Mucosa of stomach (tissue), 1 donor: ENCODE results near the gene MOGAT2.

Source experiments
- H3K27me3 ChIP-seq: one replicate; pipeline ENCODE4 v1.7.0; 2013; ENCODE audit warnings: mild to moderate bottlenecking, low read length; ENCODE audit not compliant: control insufficient read depth, insufficient read depth
- H3K36me3 ChIP-seq: one replicate; pipeline ENCODE4 v1.7.0; 2013; ENCODE audit warnings: low read length; ENCODE audit not compliant: control insufficient read depth, insufficient read depth
- H3K4me1 ChIP-seq: one replicate; pipeline ENCODE4 v1.7.0; 2013; ENCODE audit warnings: mild to moderate bottlenecking, low read length; ENCODE audit not compliant: control insufficient read depth, insufficient read depth
- H3K4me3 ChIP-seq: one replicate; pipeline ENCODE4 v1.7.0; 2013; ENCODE audit warnings: low read length
- H3K9ac ChIP-seq: one replicate; pipeline ENCODE4 v1.7.0; 2013; ENCODE audit warnings: mild to moderate bottlenecking, low read length, moderate library complexity
- H3K9me3 ChIP-seq: one replicate; pipeline ENCODE4 v1.7.0; 2013; ENCODE audit warnings: mild to moderate bottlenecking, low read length, moderate library complexity; ENCODE audit not compliant: control insufficient read depth
- donor health status: Pancreatic carcinoma.

MOGAT2 gene

GRCh38 chr11:75777461-75778110, 59.9 kb downstream of the MOGAT2 start:
- Histone ChIP-seq H3K9ac (no peak overlapping the region), H3K36me3 (no peaks in the 10 kb centered on the region), H3K4me1 (peaks cover 1% of the 10 kb centered on the region), H3K4me3 (no peak overlapping the region), H3K9me3 (no peaks in the 10 kb centered on the region), H3K27me3 (no peaks in the 10 kb centered on the region)

- Histone ChIP-seq H3K9ac (no peak overlapping the region), H3K4me1 (peaks cover 15% of the 10 kb centered on the region), H3K36me3 (no peaks in the 10 kb centered on the region)
Observed at GRCh38 chr11:75778962-75779361, 61.3 kb downstream of the MOGAT2 start.

DNA sequence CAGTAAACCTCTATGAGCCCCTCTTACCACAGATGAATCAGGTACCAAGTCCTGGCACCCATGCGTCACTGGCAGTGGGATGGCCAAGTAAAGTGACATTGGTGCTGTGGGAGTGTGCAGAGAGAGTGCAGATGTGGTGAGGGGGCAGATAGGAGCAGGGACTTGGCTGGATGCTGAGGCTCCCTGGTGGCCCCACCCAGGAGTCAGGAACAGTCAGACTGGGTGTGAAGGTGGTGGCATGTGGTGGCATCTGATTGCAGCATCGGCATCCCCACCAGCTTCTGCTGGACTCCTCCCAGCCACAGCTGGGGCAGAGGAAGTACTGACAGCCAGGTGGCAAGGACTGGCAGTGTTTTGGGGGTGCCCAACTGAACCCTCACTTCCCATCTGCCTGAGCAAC, 62.3 kb downstream of the MOGAT2 start:
- Histone ChIP-seq H3K36me3 (no peaks in the 10 kb centered on the region), H3K4me3 (no peak overlapping the region), H3K27me3 (no peaks in the 10 kb centered on the region), H3K9ac (no peak overlapping the region), H3K9me3 (no peaks in the 10 kb centered on the region), H3K4me1 (peaks cover 24% of the 10 kb centered on the region)

More at GRCh38 chr11:75778962-75779361, 61.3 kb downstream of the MOGAT2 start:
- no peaks in the 10 kb centered on the region for H3K27me3 ChIP-seq
- H3K9me3 ChIP-seq: no peaks in the 10 kb centered on the region
- H3K4me3 ChIP-seq: no peak overlapping the region

DNA sequence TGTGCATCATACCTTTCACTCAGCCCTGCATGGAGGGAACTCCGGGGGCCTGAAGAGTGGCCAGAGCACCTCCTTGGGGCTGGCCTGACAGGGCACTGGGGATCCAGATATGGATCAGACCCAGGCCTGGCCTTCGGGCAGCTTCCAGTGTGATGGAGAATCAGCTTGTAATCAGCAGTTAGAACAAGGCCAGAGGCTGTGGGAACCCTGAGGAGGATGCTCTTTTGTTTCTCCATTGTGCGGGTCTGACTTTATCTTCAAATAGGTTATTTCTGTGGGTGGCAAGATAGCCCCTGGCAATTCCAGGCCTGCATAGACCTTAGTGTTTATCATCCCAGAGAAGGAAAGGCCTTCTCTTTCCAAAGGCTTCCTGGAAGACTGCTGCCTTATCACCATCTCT, 63.2 kb downstream of the MOGAT2 start:
- H3K4me3 ChIP-seq: no peak overlapping the region
- H3K27me3 ChIP-seq: no peaks in the 10 kb centered on the region
- no peaks in the 10 kb centered on the region for H3K36me3 ChIP-seq
- no peaks in the 10 kb centered on the region for H3K9me3 ChIP-seq
- H3K4me1 ChIP-seq: peaks cover 34% of the 10 kb centered on the region
- H3K9ac ChIP-seq: no peak overlapping the region

- H3K27me3 ChIP-seq: no peaks in the 10 kb centered on the region
- no peak overlapping the region for H3K9ac ChIP-seq
- peaks cover 38% of the 10 kb centered on the region for H3K4me1 ChIP-seq
- H3K36me3 ChIP-seq: no peaks in the 10 kb centered on the region
- no peak overlapping the region for H3K4me3 ChIP-seq
- no peaks in the 10 kb centered on the region for H3K9me3 ChIP-seq
Observed at GRCh38 chr11:75781296-75781695, 63.7 kb downstream of the MOGAT2 start.

- H3K4me1 ChIP-seq: peaks cover 41% of the 10 kb centered on the region
- H3K4me3 ChIP-seq: no peak overlapping the region
- H3K9me3 ChIP-seq: no peaks in the 10 kb centered on the region
- no peak overlapping the region for H3K9ac ChIP-seq
- H3K27me3 ChIP-seq: no peaks in the 10 kb centered on the region
- no peaks in the 10 kb centered on the region for H3K36me3 ChIP-seq
Observed at GRCh38 chr11:75781831-75782230, 64.2 kb downstream of the MOGAT2 start.
